Activated T-helper 17 cell treated with anti-CD3 and anti-CD28 coated beads, Interleukin-2, amount 50 U/mL, for 72 hours (primary cell): Measurements from ENCODE around the gene SART1. TPM values are rescaled to one million over a fixed set of nuclear protein-coding genes. Genes with fewer than 3 reads are reported as not detected.
A peak's percentile ranks its signal among the peaks of the same experiment; 100 is the strongest.

Experiments used
- ATAC-seq: fragments of 150-1000 bp; cut with Tn5 transposase; replicated peaks from 2 replicates; pipeline ENCODE4 v1.10.0; 2021; ENCODE audit warnings: mild to moderate bottlenecking, moderate library complexity
- H3K27ac Mint-ChIP-seq: one replicate; pipeline ENCODE4 v1.8.0; 2022; ENCODE audit warnings: mixed read lengths
- H3K27me3 Mint-ChIP-seq: one replicate; pipeline ENCODE4 v1.8.0; 2022; ENCODE audit warnings: mixed read lengths
- H3K36me3 Mint-ChIP-seq: one replicate; pipeline ENCODE4 v1.8.0; 2022; ENCODE audit warnings: low read depth, mild to moderate bottlenecking, mixed read lengths
- H3K4me1 Mint-ChIP-seq: one replicate; pipeline ENCODE4 v1.8.0; 2022; ENCODE audit warnings: mixed read lengths
- H3K4me3 Mint-ChIP-seq: one replicate; pipeline ENCODE4 v1.8.0; 2022; ENCODE audit warnings: mild to moderate bottlenecking, mixed read lengths
- H3K9me3 Mint-ChIP-seq: one replicate; pipeline ENCODE4 v1.8.0; 2022; ENCODE audit warnings: mixed read lengths
- total RNA-seq, 2 donors: library from RNA; stranded (reverse); gene quantifications; one replicate each; pipeline ENCODE4 v1.2.3, GENCODE V29; 2022

The SART1 gene
- total RNA-seq, 2 donors from 2014 or later, result 44.7 to 51.3 TPM

DNA sequence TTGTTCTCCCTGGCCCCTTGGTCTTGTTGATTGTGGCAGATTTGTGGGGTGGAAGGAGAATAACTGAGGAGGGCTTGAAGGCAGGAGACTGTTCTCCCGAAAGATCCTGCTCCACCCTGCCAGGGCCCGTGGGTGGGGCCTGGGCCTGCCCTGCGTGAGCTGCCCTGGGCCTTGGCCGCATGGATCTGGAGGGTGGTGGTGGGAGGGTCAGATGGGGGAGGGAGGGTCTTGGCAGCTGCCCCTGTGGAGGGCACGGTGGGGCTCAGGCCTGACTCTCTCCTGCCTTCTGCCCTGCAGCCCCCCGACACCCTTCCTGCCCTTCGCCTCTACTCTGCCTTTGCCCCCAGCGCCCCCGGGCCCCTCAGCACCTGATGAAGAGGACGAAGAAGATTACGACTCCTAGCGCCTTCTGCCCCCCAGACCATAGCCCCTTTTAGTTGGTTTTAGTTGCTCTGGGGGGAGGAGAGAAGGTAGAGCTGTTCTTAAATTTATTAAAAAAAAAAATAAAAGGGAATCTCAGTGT lies 40.4 kb upstream of the SART1 start:
- no peaks in the 10 kb centered on the region for H3K9me3 Mint-ChIP-seq
- H3K4me3 Mint-ChIP-seq, result peak overlapping the region; percentile 86
- H3K27me3 Mint-ChIP-seq, result no peaks in the 10 kb centered on the region
- H3K4me1 Mint-ChIP-seq, result peaks cover 7% of the 10 kb centered on the region
- no peak overlapping the region for H3K27ac Mint-ChIP-seq
- H3K36me3 Mint-ChIP-seq, result peaks cover 41% of the 10 kb centered on the region
- no peak for ATAC-seq

DNA sequence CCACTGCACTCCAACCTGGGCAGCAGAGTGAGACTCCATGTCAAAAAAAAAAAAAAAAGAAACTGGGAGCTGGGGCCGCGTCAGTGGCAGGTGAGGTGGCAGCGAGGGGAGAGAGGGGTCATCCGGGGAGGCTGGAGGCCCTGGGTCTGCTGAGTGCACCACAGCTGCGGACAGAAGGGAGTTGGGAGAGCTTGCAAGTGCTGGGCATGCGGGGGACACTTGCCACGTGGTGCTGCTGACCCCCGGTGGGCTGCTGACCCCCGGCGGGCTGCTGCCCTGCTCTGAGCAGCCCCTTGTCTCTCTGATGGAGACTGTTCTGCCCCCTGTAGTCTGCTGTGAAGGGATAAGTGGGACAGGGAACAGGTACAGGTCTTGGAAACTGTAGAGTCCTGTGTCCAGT lies 39.7 kb upstream of the SART1 start:
- no peaks in the 10 kb centered on the region for H3K9me3 Mint-ChIP-seq
- no peaks in the 10 kb centered on the region for H3K27me3 Mint-ChIP-seq
- H3K4me1 Mint-ChIP-seq, result peaks cover 5% of the 10 kb centered on the region
- H3K4me3 Mint-ChIP-seq, result no peak overlapping the region
- peaks cover 38% of the 10 kb centered on the region for H3K36me3 Mint-ChIP-seq
- H3K27ac Mint-ChIP-seq, result no peak overlapping the region
- no peak for ATAC-seq

DNA sequence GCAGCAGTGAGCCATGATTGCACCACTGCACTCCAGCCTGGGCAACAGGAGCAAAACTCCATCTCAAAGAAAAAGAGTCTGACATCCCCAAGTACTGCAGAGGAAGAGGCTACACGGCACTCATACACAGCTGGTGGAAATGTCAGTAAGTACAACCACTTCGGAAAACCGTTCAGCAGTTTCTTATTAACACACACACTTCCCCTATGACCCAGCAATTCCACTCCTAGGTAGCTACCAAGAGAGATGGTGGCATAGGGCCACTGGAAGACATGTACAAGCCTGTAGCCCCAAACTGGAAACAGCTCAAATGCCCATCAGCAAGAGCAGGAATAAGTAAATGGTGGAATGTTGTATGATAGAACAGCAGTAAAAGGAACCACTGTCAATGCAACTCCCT lies 39.0 kb upstream of the SART1 start:
- peaks cover 7% of the 10 kb centered on the region for H3K4me1 Mint-ChIP-seq
- no peak for ATAC-seq
- H3K36me3 Mint-ChIP-seq, result peaks cover 33% of the 10 kb centered on the region
- H3K27me3 Mint-ChIP-seq, result no peaks in the 10 kb centered on the region
- H3K27ac Mint-ChIP-seq, result peak overlapping the region; percentile 65
- H3K4me3 Mint-ChIP-seq, result no peak overlapping the region
- peaks cover 3% of the 10 kb centered on the region for H3K9me3 Mint-ChIP-seq

DNA sequence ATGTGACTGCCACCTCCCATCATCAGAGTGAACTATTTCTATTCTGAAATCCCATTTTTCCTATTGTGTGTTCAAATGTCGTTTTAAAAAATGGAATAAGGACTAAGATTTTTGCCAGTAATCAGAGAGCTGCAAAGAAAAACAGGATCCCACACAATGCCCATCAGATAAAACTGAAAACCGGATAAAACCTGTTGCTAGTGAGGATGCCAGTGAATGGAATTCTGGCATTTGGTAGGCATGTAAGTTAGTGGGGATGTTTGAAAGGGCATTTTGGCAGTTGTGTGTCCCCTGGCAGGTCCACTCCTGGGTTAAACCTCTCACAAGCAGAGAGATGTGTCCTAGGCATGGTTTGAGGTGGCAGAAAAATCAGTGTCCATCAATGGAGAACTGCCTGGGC lies 36.1 kb upstream of the SART1 start:
- H3K4me1 Mint-ChIP-seq, result peaks cover 20% of the 10 kb centered on the region
- H3K36me3 Mint-ChIP-seq, result peaks cover 24% of the 10 kb centered on the region
- H3K9me3 Mint-ChIP-seq, result peaks cover 3% of the 10 kb centered on the region
- no peak for ATAC-seq
- H3K4me3 Mint-ChIP-seq, result no peak overlapping the region
- peak overlapping the region; percentile 15 for H3K27ac Mint-ChIP-seq
- no peaks in the 10 kb centered on the region for H3K27me3 Mint-ChIP-seq

DNA sequence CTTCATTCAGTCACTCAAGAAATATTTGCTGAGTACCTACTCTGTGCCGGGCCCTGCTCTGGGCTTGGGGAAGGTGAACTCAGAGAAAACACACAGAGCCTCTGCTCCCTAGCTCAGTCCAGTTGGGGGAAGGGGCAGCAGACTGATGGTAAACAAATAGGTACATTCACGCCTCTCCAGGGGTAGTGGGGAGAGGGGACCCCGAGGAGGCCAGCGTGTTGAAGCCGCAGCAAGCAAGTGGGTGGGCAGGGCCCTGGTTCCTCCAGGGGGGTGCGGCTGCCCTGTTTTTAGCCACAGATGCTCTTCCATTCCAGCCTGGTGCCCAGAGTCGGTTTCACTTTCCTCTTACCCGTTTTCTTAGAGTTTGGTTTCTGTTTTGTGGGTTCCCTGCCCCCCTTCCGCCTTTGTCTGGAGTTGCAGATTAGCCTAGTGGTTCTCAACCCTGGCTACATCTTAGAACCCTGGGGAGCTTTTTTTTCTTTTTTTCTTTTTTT lies 33.6 kb upstream of the SART1 start:
- peaks cover 8% of the 10 kb centered on the region for H3K36me3 Mint-ChIP-seq
- H3K4me1 Mint-ChIP-seq, result peaks cover 20% of the 10 kb centered on the region

DNA sequence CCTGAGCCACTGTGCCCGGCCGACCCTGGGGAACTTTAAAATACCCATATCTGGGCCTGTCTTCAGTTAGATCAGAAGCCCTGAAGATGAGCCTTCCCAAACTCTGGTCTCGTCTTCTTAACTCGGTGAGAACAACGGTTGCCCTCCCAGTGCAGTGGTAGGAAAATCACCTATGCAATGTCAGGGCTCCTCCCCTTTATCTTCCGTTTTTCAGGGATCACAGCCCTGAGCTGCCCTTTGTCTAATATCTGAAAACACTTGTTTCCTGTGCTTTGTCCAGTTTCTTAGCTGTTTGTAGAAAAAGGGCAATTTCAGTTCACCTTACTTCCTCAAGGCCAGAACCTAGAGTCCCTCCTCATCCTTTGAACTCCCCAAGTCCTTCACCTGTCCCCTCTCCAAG lies 32.9 kb upstream of the SART1 start:
- H3K4me1 Mint-ChIP-seq, result peaks cover 20% of the 10 kb centered on the region
- H3K27ac Mint-ChIP-seq, result peak overlapping the region; percentile 93
- no peak for ATAC-seq

More for the DNA sequence above, 33.6 kb upstream of the SART1 start:
- ATAC-seq, result peak; percentile 91
- peak overlapping the region; percentile 93 for H3K27ac Mint-ChIP-seq
- peaks cover 3% of the 10 kb centered on the region for H3K9me3 Mint-ChIP-seq
- no peaks in the 10 kb centered on the region for H3K27me3 Mint-ChIP-seq
- H3K4me3 Mint-ChIP-seq, result peak overlapping the region; percentile 84

DNA sequence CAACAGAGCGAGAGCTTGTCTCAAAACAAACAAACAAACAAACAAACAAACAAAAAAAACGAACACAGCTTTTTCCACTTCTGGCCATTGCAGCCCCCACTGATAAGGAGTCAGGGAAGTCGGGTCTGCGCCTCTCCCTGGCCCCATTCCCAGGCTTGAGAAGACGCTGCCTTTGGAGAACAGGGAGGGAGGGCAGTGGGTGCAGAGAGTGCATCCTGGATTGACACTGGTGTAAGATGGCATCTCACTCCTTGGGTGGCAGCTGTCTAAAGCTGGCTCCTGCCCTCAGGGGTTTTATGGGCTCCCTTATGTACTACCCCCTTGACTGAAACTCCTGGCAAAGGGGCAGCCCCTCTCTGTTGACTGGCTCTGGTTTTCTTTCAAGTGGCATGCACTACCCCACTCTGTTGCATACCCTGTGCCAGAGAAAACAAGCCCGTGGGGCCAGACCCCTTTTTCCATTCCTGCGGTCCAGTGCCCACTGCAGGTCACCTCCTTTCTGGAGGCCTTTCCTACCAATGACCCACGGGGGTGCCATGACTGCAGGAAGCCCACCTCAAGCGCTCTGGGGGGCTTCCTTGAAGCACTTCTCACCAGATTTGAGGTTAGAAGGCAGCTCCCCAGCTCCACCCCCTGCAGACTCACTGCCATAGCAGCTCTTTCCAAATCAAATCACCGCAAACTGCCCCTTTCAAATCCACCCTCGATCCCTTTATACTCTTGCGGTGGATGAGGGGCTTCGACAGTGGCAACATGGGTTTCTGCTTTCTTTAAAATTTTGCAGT lies 29.6 kb upstream of the SART1 start:
- H3K27ac Mint-ChIP-seq, result peak overlapping the region; percentile 26
- H3K4me1 Mint-ChIP-seq, result peaks cover 18% of the 10 kb centered on the region
- H3K9me3 Mint-ChIP-seq, result peaks cover 3% of the 10 kb centered on the region
- no peak for ATAC-seq
- no peak overlapping the region for H3K4me3 Mint-ChIP-seq
- no peaks in the 10 kb centered on the region for H3K36me3 Mint-ChIP-seq
- H3K27me3 Mint-ChIP-seq, result no peaks in the 10 kb centered on the region

More for the DNA sequence above, 32.9 kb upstream of the SART1 start:
- Mint-ChIP-seq H3K27me3 (no peaks in the 10 kb centered on the region), H3K4me3 (peak overlapping the region; percentile 84), H3K36me3 (peaks cover under 1% of the 10 kb centered on the region), H3K9me3 (peaks cover 3% of the 10 kb centered on the region)

DNA sequence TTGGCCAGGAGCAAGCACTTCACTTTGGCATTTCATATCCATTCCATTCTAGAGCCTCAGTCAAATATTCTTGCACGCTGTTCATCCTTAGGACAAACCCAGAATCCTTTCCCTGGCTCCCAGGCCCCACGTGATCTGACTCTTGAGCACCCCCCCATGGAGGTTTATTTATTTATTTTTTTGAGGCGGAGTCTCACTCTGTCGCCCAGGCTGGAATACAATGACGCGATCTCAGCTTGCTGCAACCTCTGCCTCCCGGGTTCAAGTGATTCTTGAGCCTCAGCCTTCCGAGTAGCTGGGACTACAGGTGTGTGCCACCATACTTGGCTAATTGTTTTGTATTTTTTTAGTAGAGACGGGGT lies 29.0 kb upstream of the SART1 start:
- Mint-ChIP-seq H3K27me3 (no peaks in the 10 kb centered on the region), H3K4me3 (no peak overlapping the region), H3K36me3 (no peaks in the 10 kb centered on the region), H3K4me1 (peaks cover 13% of the 10 kb centered on the region), H3K27ac (no peak overlapping the region), H3K9me3 (no peaks in the 10 kb centered on the region)
- ATAC-seq, result no peak

DNA sequence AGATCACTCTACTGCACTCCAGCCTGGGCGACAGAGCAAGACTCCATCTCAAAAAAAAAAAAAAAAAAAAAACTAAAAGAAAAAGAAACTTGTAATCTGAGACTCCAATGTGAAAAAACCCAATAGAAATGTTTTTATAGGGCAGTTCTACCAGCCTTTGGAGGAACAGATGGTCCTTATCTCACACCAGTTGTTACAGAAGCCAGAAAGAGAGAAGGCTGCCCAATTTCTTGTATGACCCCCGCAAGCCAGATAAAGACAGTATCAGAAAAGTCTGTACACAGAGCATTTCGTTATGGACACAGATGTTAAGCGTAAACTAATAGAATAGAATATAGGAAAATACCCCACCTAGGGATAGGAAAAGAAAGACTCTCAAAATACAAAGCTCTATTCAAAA lies 27.5 kb upstream of the SART1 start:
- no peaks in the 10 kb centered on the region for H3K9me3 Mint-ChIP-seq
- H3K4me1 Mint-ChIP-seq, result peaks cover 1% of the 10 kb centered on the region
- no peak for ATAC-seq
- no peaks in the 10 kb centered on the region for H3K36me3 Mint-ChIP-seq
- H3K27me3 Mint-ChIP-seq, result no peaks in the 10 kb centered on the region
- H3K4me3 Mint-ChIP-seq, result no peak overlapping the region
- no peak overlapping the region for H3K27ac Mint-ChIP-seq

DNA sequence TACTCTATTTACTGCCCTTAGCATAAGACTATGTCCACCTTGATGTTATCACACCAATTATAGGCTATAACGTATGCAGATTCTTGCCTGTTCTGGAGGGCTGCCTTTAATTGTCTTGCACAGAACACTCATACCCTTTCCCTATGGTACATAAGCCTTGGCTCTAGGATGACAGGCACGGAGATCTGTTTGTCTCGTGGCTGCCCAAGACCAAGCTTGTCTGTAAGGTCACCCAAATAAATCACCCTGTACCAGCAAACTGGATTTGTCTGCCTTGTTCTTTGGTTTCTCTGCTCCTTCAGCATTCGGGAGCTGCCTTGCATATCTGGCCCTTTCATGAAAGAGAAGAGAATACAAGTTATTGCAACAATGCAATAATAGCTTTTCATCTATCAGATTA lies 23.8 kb upstream of the SART1 start:
- Mint-ChIP-seq H3K9me3 (no peaks in the 10 kb centered on the region), H3K4me3 (no peak overlapping the region), H3K36me3 (no peaks in the 10 kb centered on the region), H3K4me1 (peaks cover 8% of the 10 kb centered on the region), H3K27ac (no peak overlapping the region), H3K27me3 (no peaks in the 10 kb centered on the region)
- ATAC-seq, result no peak

DNA sequence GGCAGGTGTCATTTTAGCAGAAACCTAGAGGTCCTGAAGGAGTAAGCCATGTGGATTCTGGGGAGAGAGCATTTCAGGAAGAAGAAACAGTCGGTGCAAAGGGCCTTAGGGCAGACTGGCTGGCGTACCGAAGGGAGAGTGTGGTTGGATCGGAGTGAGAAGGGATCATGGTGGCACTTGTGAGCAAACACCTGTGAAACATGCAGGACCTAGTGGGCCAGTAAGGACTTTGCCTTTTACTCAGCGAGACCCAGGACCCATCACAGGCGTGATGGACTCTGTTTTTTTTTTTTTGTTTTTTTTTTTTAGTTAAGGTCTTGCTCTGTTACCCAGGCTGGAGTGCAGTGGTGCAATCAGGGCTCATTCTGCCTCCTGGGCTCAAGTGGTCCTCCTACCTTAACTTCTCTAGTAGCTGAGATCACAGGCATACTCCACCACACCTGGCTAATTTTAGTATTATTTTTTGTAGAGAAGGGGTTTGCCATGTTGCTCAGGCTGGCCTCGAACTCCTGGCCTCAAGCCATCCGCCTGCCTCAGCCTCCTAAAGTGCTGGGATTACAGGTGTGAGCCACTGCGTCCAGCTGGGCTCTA lies 19.7 kb upstream of the SART1 start:
- no peak for ATAC-seq
- no peaks in the 10 kb centered on the region for H3K9me3 Mint-ChIP-seq
- no peaks in the 10 kb centered on the region for H3K36me3 Mint-ChIP-seq
- peaks cover 8% of the 10 kb centered on the region for H3K4me1 Mint-ChIP-seq
- peak overlapping the region; percentile 52 for H3K4me3 Mint-ChIP-seq
- no peaks in the 10 kb centered on the region for H3K27me3 Mint-ChIP-seq
- H3K27ac Mint-ChIP-seq, result peak overlapping the region; percentile 54

DNA sequence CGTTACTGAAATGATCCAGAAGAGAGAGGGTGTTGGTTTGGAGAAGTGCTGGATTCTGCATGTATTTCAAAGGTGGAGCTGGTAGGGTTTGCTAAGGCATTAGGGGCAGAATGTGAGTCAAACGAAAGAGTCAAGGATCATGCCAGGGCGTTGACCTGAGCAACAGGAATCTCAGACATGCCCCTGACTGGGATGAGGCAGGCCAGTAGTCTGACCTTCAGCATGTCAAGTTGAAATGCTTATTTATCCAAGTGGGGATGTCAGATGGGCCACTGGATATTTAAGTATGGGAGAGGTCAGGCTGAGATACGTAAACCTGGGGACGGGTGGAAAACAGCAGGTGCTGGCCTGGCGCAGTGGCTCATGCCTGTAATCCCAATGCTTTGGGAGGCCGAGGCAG lies 19.0 kb upstream of the SART1 start:
- Mint-ChIP-seq H3K36me3 (no peaks in the 10 kb centered on the region), H3K4me3 (no peak overlapping the region), H3K4me1 (peaks cover 8% of the 10 kb centered on the region), H3K9me3 (no peaks in the 10 kb centered on the region), H3K27me3 (no peaks in the 10 kb centered on the region), H3K27ac (peak overlapping the region; percentile 54)
- no peak for ATAC-seq

DNA sequence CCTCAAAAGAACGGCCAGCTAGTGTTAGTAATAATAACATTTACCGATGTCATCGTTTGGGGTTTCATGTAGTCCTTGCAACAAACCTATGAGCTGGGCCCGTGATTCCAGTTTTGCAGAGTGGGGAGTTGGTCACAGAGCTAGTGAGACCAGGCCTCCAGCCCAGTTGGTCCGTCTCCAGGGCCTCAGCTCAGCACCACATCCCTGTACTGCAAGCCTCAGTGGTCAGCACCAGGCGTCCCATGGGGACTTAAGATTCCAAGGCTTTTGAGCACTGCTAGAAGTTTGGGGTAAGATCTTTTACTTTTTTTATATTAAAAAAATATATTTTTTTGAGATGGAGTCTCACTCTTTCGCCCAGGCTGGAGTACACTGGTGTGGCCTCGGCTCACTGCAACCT lies 17.3 kb upstream of the SART1 start:
- H3K4me1 Mint-ChIP-seq, result peaks cover 8% of the 10 kb centered on the region
- H3K36me3 Mint-ChIP-seq, result no peaks in the 10 kb centered on the region
- no peaks in the 10 kb centered on the region for H3K27me3 Mint-ChIP-seq
- no peak for ATAC-seq
- H3K27ac Mint-ChIP-seq, result no peak overlapping the region
- H3K9me3 Mint-ChIP-seq, result no peaks in the 10 kb centered on the region
- no peak overlapping the region for H3K4me3 Mint-ChIP-seq

DNA sequence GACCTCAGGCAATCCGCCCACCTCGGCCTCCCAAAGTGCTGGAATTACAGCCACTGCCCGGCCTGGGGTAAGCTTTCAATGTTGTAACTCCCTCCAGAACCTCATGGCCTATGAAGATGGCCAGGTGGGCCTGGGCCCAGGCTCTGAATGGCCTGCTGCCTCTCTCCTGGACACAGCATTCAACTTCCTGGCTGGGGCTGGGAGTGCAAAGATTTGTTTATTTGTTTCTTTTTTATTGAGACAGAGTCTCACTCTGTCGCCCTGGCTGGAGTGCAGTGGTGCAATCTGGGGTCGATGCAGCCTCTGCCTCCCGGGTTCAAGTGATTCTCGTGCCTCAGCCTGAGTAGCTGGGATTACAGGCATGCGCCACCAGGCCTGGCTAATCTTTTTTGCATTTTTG lies 16.8 kb upstream of the SART1 start:
- Mint-ChIP-seq H3K36me3 (no peaks in the 10 kb centered on the region), H3K27me3 (no peaks in the 10 kb centered on the region), H3K27ac (no peak overlapping the region), H3K4me3 (no peak overlapping the region), H3K9me3 (no peaks in the 10 kb centered on the region), H3K4me1 (peaks cover 8% of the 10 kb centered on the region)
- no peak for ATAC-seq

DNA sequence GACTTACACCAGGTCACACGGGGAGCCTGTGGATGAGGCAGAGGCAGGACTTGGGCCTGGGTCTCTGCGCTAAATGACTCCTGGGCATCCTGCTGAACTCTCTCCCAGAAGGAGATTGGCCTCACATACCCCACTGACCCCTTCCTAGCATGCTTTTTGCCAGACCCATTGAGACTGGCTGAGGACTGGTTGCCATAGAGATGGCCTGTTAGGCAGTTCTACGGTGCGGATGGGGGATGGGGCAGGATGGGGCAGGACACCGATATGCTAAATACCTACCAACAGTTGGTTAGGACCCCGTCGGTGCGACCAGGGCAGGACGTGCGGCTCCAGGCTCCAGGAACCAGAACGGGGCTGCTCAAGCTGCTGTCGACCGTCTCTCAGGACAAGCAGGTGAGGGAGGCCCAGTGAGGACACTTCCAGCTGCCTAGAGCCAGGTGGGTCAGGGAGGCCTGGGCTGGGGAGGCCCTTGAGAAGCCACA lies 16.1 kb upstream of the SART1 start, which contains the start of gene TSGA10IP:
Gene TSGA10IP (plus strand): TSS at position 51 of the 482 bp plus-strand sequence. CDS start 196 bp downstream, at position 247.
- Mint-ChIP-seq H3K36me3 (no peaks in the 10 kb centered on the region), H3K4me1 (peaks cover 8% of the 10 kb centered on the region), H3K9me3 (no peaks in the 10 kb centered on the region), H3K27ac (no peak within 1 kb of the TSS), H3K4me3 (no peak within 1 kb of the TSS), H3K27me3 (no peaks in the 10 kb centered on the region)
- no peak for ATAC-seq
